GM23338 (cell line): Measurements from ENCODE around the gene MAGI1. TPM values are rescaled to one million over a fixed set of nuclear protein-coding genes. Genes with fewer than 3 reads are reported as not detected.

ENCODE experiments used
- ATAC-seq: fragments of 200-7000 bp; cut with Tn5 transposase; 3 replicates; pipeline ENCODE4 v1.9.1; 2020
- DNase-seq: peaks from one replicate; pipeline ENCODE4 v3.0.0-alpha.2; 2015; ENCODE audit warnings: low spot score
- H2AFZ ChIP-seq: fragments of 200-600 bp; sonication (generic); 2 replicates; pipeline ENCODE4 v1.8.0; 2016; ENCODE audit warnings: antibody characterized with exemption, mild to moderate bottlenecking, moderate library complexity
- H3F3A ChIP-seq: fragments of 200-600 bp; sonication (generic); replicated peaks from 2 replicates; pipeline ENCODE4 v1.8.0; 2017; ENCODE audit warnings: antibody characterized with exemption, mixed run types, low read depth
- H3K27ac ChIP-seq: fragments of 200-600 bp; sonication (generic); 2 replicates; pipeline ENCODE4 v1.6.1; 2016; ENCODE audit warnings: low read depth
- H3K27me3 ChIP-seq: fragments of 200-600 bp; sonication (generic); 2 replicates; pipeline ENCODE4 v1.8.0; 2016; ENCODE audit warnings: mild to moderate bottlenecking, mixed run types, moderate library complexity; ENCODE audit not compliant: insufficient read depth
- H3K36me3 ChIP-seq: fragments of 200-600 bp; sonication (generic); 2 replicates; pipeline ENCODE4 v1.8.0; 2016; ENCODE audit warnings: mild to moderate bottlenecking; ENCODE audit not compliant: insufficient read depth
- H3K4me1 ChIP-seq: fragments of 200-600 bp; sonication (generic); 2 replicates; pipeline ENCODE4 v1.8.0; 2016; ENCODE audit warnings: mild to moderate bottlenecking, moderate library complexity; ENCODE audit not compliant: insufficient read depth
- H3K4me2 ChIP-seq: fragments of 200-600 bp; sonication (generic); 2 replicates; pipeline ENCODE4 v1.7.1; 2017; ENCODE audit warnings: mixed run types
- H3K4me3 ChIP-seq: fragments of 200-600 bp; sonication (generic); 2 replicates; pipeline ENCODE4 v1.6.1; 2016; ENCODE audit warnings: mixed run types
- H3K79me2 ChIP-seq: fragments of 200-600 bp; sonication (generic); replicated peaks from 2 replicates; pipeline ENCODE4 v1.8.0; 2017; ENCODE audit warnings: mild to moderate bottlenecking; ENCODE audit not compliant: insufficient read depth
- H3K9me2 ChIP-seq: fragments of 200-600 bp; sonication (generic); 2 replicates; pipeline ENCODE4 v1.8.0; 2017; ENCODE audit not compliant: insufficient read depth
- H4K20me1 ChIP-seq: fragments of 200-600 bp; sonication (generic); replicated peaks from 2 replicates; pipeline ENCODE4 v1.8.0; 2017; ENCODE audit warnings: mild to moderate bottlenecking; ENCODE audit not compliant: insufficient read depth
- H3K27ac Mint-ChIP-seq: 2 replicates; pipeline ENCODE4 v1.8.0; 2020; ENCODE audit warnings: inconsistent platforms, mild to moderate bottlenecking, moderate library complexity, mixed read lengths
- H3K27me3 Mint-ChIP-seq: 3 replicates; pipeline ENCODE4 v1.8.0; 2022; ENCODE audit warnings: low read depth, mild to moderate bottlenecking, moderate library complexity, mixed read lengths, inconsistent platforms; ENCODE audit not compliant: insufficient read depth, poor library complexity
- H3K36me3 Mint-ChIP-seq: 3 replicates; pipeline ENCODE4 v1.8.0; 2021; ENCODE audit warnings: low read depth, mild to moderate bottlenecking, inconsistent platforms, moderate library complexity, mixed read lengths
- H3K4me1 Mint-ChIP-seq: 3 replicates; pipeline ENCODE4 v1.8.0; 2020; ENCODE audit warnings: mild to moderate bottlenecking, inconsistent platforms, mixed read lengths
- H3K4me3 Mint-ChIP-seq: 3 replicates; pipeline ENCODE4 v1.8.0; 2021; ENCODE audit warnings: moderate library complexity, mild to moderate bottlenecking, inconsistent platforms, mixed read lengths
- H3K9me3 Mint-ChIP-seq: 3 replicates; pipeline ENCODE4 v1.8.0; 2020; ENCODE audit warnings: moderate library complexity, mild to moderate bottlenecking, inconsistent platforms, mixed read lengths
- CREB1 ChIP-seq: fragments of 250-450 bp; sonication (Bioruptor Pico); IDR thresholded peaks from 2 replicates; pipeline ENCODE4 v1.5.0; 2020; ENCODE audit warnings: low read depth, mild to moderate bottlenecking, moderate library complexity
- EZH2 ChIP-seq: fragments of 200-600 bp; sonication (generic); IDR thresholded peaks from one replicate; pipeline ENCODE4 v1.8.0; 2017; ENCODE audit warnings: antibody characterized with exemption, mild to moderate bottlenecking, low read depth; ENCODE audit not compliant: unreplicated experiment
- EZH2phosphoT487 ChIP-seq: fragments of 200-600 bp; sonication (generic); IDR thresholded peaks from one replicate; pipeline ENCODE4 v1.8.1; 2018; ENCODE audit warnings: antibody characterized with exemption; ENCODE audit not compliant: unreplicated experiment
- JUNB ChIP-seq: IDR thresholded peaks from one replicate; pipeline ENCODE4 v1.6.1; 2016; ENCODE audit warnings: antibody characterized with exemption; ENCODE audit not compliant: unreplicated experiment
- POLR2AphosphoS5 ChIP-seq: IDR thresholded peaks from 2 replicates; pipeline ENCODE4 v1.6.1; 2016; ENCODE audit warnings: antibody characterized with exemption, low read depth
- STAT1 ChIP-seq: IDR thresholded peaks from one replicate; pipeline ENCODE4 v1.6.1; 2016; ENCODE audit warnings: antibody characterized with exemption; ENCODE audit not compliant: unreplicated experiment
- ZNF114 ChIP-seq: fragments of 250-450 bp; sonication (Bioruptor Pico); IDR thresholded peaks from 2 replicates; pipeline ENCODE4 v1.5.0; 2020; ENCODE audit warnings: mild to moderate bottlenecking, moderate library complexity
- ZNF331 ChIP-seq: fragments of 250-450 bp; sonication (Bioruptor Pico); IDR thresholded peaks from 2 replicates; pipeline ENCODE4 v1.5.0; 2020; ENCODE audit warnings: low read depth, mild to moderate bottlenecking, moderate library complexity
- polyA plus RNA-seq: library from polyadenylated mRNA; unstranded; fragments of >200 nt; fragmentation: Nextera tagmentation; extraction: Ambion mirVana; gene quantifications from 2 replicates; pipeline ENCODE4 v1.2.1, GENCODE V29; 2016
- total RNA-seq: library from RNA; depleted of rRNA; stranded (reverse); fragments of >200 nt; shearing (Covaris generic); gene quantifications from 2 replicates; pipeline ENCODE4 v1.2.3, GENCODE V29; 2014
- TF ChIP-seq, protein P1 (sequence below), 2 experiments: fragments of 200-600 bp in 1 of 2; sonication (generic) in 1 of 2; conservative IDR thresholded peaks; 2 replicates each; pipeline versions ENCODE4 v1.5.1 to v1.6.1; 2016 to 2017; ENCODE audit warnings: antibody characterized with exemption in 2 of 2, low read depth in 2 of 2, mild to moderate bottlenecking in 2 of 2, moderate library complexity in 1 of 2
- TF ChIP-seq, protein P2 (sequence below): IDR thresholded peaks from one replicate; pipeline ENCODE4 v1.6.1; 2018; ENCODE audit warnings: antibody characterized with exemption; ENCODE audit not compliant: unreplicated experiment
- TF ChIP-seq, protein P3 (sequence below): fragments of 250-450 bp; sonication (Bioruptor Pico); IDR thresholded peaks from 2 replicates; pipeline ENCODE4 v1.5.0; 2020; ENCODE audit warnings: mild to moderate bottlenecking, moderate library complexity

The MAGI1 gene
- total and polyA plus RNA-seq, 2 experiments from 2014 or later: 27.4 to 71.2 TPM

DNA sequence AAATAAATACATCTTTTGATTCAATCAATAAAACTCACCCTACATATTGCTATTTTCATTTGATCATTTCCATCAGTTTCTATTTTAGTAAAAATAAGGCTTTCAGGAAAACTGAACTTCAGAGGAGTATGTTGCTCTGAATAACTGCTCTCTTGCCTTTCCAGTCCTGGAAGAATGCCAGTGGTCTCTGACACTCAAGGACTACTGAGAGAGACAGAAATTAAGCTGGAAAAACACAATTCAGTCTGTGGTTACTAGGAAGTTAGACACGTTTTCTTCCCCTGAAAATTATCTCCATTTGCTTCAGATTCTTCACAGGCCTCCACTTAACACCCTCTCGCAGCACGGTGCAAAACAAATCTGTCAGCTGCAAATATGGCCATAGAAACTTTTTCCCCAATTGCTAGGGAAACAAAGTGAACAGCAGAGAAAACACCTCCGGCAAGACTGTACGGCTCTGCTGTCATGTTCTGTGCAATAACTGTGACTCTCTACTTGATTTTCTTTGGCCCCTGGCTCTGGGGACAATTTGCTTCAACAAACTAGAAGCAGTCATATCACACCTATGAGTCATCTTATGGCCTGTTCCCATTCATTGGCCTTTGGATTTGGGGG, 353.0 kb downstream of the MAGI1 start:
- 0 out of 2 replicates have a peak, but pooled peaks cover 5% of the 10 kb centered on the region for H3K9me2 ChIP-seq
- H3K4me1 Mint-ChIP-seq: peaks cover 12% of the 10 kb centered on the region
- H3K36me3 Mint-ChIP-seq: no peaks in the 10 kb centered on the region
- H3F3A ChIP-seq: no peaks in the 10 kb centered on the region
- ATAC-seq: no peak
- peak overlapping the region; percentile 79 for H3K27ac ChIP-seq
- H3K27me3 ChIP-seq: no peaks in the 10 kb centered on the region
- H3K27me3 Mint-ChIP-seq: no peaks in the 10 kb centered on the region
- H3K9me3 Mint-ChIP-seq: no peaks in the 10 kb centered on the region
- peaks cover 6% of the 10 kb centered on the region for H3K4me1 ChIP-seq
- H3K36me3 ChIP-seq: no peaks in the 10 kb centered on the region
- H4K20me1 ChIP-seq: no peaks in the 10 kb centered on the region
- H2AFZ ChIP-seq: no peak overlapping the region
- no peak overlapping the region for H3K27ac Mint-ChIP-seq
- TF ChIP-seq, protein P1, sequence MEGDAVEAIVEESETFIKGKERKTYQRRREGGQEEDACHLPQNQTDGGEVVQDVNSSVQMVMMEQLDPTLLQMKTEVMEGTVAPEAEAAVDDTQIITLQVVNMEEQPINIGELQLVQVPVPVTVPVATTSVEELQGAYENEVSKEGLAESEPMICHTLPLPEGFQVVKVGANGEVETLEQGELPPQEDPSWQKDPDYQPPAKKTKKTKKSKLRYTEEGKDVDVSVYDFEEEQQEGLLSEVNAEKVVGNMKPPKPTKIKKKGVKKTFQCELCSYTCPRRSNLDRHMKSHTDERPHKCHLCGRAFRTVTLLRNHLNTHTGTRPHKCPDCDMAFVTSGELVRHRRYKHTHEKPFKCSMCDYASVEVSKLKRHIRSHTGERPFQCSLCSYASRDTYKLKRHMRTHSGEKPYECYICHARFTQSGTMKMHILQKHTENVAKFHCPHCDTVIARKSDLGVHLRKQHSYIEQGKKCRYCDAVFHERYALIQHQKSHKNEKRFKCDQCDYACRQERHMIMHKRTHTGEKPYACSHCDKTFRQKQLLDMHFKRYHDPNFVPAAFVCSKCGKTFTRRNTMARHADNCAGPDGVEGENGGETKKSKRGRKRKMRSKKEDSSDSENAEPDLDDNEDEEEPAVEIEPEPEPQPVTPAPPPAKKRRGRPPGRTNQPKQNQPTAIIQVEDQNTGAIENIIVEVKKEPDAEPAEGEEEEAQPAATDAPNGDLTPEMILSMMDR (conservative IDR thresholded peaks at IDR 0.05; ENCODE audit: low read depth in 2 of 2): no peak
- TF ChIP-seq ZNF331 (CRISPR knock-in tag) (no peak), EZH2 (no peak), EZH2phosphoT487 (no peak), ZNF114 (CRISPR knock-in tag) (no peak), POLR2AphosphoS5 (no peak), CREB1 (CRISPR knock-in tag) (no peak)
- TF ChIP-seq, protein P2, sequence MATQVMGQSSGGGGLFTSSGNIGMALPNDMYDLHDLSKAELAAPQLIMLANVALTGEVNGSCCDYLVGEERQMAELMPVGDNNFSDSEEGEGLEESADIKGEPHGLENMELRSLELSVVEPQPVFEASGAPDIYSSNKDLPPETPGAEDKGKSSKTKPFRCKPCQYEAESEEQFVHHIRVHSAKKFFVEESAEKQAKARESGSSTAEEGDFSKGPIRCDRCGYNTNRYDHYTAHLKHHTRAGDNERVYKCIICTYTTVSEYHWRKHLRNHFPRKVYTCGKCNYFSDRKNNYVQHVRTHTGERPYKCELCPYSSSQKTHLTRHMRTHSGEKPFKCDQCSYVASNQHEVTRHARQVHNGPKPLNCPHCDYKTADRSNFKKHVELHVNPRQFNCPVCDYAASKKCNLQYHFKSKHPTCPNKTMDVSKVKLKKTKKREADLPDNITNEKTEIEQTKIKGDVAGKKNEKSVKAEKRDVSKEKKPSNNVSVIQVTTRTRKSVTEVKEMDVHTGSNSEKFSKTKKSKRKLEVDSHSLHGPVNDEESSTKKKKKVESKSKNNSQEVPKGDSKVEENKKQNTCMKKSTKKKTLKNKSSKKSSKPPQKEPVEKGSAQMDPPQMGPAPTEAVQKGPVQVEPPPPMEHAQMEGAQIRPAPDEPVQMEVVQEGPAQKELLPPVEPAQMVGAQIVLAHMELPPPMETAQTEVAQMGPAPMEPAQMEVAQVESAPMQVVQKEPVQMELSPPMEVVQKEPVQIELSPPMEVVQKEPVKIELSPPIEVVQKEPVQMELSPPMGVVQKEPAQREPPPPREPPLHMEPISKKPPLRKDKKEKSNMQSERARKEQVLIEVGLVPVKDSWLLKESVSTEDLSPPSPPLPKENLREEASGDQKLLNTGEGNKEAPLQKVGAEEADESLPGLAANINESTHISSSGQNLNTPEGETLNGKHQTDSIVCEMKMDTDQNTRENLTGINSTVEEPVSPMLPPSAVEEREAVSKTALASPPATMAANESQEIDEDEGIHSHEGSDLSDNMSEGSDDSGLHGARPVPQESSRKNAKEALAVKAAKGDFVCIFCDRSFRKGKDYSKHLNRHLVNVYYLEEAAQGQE: no peak
- H3K4me2 ChIP-seq: no peak overlapping the region
- no peak overlapping the region for H3K4me3 Mint-ChIP-seq
- no peak for DNase-seq
- peaks cover 14% of the 10 kb centered on the region; the same call in 1 of the 2 replicates for H3K79me2 ChIP-seq
- no peak overlapping the region for H3K4me3 ChIP-seq

DNA sequence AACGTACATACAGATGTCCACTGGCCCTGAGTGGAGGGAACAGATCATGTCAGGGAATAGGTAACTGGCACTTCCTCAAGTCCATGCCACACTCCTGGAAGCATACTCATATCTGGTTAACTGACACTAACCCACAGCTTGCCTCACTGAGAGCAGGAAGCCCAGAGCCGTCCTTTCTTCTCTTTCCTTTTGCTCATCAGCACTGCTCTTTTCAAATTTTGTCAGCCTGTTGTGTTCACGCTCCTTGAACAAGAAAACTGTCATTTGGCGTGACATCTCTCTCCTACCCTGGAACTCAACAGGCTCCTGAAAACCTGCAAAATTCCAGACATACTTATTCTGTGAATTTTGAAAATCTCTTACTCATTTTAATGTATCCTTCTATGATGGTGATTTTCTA, 360.2 kb downstream of the MAGI1 start:
- no peaks in the 10 kb centered on the region for H4K20me1 ChIP-seq
- TF ChIP-seq JUNB (no peak), STAT1 (no peak)
- TF ChIP-seq, protein P3, sequence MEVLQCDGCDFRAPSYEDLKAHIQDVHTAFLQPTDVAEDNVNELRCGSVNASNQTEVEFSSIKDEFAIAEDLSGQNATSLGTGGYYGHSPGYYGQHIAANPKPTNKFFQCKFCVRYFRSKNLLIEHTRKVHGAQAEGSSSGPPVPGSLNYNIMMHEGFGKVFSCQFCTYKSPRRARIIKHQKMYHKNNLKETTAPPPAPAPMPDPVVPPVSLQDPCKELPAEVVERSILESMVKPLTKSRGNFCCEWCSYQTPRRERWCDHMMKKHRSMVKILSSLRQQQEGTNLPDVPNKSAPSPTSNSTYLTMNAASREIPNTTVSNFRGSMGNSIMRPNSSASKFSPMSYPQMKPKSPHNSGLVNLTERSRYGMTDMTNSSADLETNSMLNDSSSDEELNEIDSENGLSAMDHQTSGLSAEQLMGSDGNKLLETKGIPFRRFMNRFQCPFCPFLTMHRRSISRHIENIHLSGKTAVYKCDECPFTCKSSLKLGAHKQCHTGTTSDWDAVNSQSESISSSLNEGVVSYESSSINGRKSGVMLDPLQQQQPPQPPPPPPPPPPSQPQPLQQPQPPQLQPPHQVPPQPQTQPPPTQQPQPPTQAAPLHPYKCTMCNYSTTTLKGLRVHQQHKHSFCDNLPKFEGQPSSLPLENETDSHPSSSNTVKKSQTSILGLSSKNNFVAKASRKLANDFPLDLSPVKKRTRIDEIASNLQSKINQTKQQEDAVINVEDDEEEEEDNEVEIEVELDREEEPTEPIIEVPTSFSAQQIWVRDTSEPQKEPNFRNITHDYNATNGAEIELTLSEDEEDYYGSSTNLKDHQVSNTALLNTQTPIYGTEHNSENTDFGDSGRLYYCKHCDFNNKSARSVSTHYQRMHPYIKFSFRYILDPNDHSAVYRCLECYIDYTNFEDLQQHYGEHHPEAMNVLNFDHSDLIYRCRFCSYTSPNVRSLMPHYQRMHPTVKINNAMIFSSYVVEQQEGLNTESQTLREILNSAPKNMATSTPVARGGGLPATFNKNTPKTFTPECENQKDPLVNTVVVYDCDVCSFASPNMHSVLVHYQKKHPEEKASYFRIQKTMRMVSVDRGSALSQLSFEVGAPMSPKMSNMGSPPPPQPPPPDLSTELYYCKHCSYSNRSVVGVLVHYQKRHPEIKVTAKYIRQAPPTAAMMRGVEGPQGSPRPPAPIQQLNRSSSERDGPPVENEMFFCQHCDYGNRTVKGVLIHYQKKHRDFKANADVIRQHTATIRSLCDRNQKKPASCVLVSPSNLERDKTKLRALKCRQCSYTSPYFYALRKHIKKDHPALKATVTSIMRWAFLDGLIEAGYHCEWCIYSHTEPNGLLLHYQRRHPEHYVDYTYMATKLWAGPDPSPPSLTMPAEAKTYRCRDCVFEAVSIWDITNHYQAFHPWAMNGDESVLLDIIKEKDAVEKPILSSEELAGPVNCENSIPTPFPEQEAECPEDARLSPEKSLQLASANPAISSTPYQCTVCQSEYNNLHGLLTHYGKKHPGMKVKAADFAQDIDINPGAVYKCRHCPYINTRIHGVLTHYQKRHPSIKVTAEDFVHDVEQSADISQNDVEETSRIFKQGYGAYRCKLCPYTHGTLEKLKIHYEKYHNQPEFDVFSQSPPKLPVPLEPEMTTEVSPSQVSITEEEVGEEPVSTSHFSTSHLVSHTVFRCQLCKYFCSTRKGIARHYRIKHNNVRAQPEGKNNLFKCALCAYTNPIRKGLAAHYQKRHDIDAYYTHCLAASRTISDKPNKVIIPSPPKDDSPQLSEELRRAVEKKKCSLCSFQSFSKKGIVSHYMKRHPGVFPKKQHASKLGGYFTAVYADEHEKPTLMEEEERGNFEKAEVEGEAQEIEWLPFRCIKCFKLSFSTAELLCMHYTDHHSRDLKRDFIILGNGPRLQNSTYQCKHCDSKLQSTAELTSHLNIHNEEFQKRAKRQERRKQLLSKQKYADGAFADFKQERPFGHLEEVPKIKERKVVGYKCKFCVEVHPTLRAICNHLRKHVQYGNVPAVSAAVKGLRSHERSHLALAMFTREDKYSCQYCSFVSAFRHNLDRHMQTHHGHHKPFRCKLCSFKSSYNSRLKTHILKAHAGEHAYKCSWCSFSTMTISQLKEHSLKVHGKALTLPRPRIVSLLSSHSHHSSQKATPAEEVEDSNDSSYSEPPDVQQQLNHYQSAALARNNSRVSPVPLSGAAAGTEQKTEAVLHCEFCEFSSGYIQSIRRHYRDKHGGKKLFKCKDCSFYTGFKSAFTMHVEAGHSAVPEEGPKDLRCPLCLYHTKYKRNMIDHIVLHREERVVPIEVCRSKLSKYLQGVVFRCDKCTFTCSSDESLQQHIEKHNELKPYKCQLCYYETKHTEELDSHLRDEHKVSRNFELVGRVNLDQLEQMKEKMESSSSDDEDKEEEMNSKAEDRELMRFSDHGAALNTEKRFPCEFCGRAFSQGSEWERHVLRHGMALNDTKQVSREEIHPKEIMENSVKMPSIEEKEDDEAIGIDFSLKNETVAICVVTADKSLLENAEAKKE: no peak

More for the DNA sequence above, 360.2 kb downstream of the MAGI1 start:
- Mint-ChIP-seq H3K27ac (no peak overlapping the region), H3K4me3 (no peak overlapping the region), H3K27me3 (peaks cover 1% of the 10 kb centered on the region), H3K36me3 (no peaks in the 10 kb centered on the region), H3K4me1 (peaks cover 36% of the 10 kb centered on the region), H3K9me3 (no peaks in the 10 kb centered on the region)
- Histone ChIP-seq H3K27ac (no peak overlapping the region), H3K4me3 (no peak overlapping the region), H3K4me2 (no peak overlapping the region), H3K79me2 (0 out of 2 replicates have a peak, but pooled peaks cover 5% of the 10 kb centered on the region), H3F3A (no peaks in the 10 kb centered on the region), H3K4me1 (peaks cover 18% of the 10 kb centered on the region), H3K27me3 (no peaks in the 10 kb centered on the region), H3K9me2 (no peaks in the 10 kb centered on the region), H2AFZ (no peak overlapping the region), H3K36me3 (no peaks in the 10 kb centered on the region)
- ATAC-seq (no peak), DNase-seq (no peak)
